UCSD-AML1 (cell line): Measurements from ENCODE around the gene ITGA5.
"Not testable (repeated sequence)": the region's sequence is repeated elsewhere in the genome, so short reads cannot be mapped to it uniquely, and the experiment has no call there.

Experiments used
- DNase-seq: peaks from one replicate; lab custom pipeline; 2025; ENCODE audit not compliant: unreplicated experiment; lab: John Stamatoyannopoulos, UW

ITGA5 gene

DNA sequence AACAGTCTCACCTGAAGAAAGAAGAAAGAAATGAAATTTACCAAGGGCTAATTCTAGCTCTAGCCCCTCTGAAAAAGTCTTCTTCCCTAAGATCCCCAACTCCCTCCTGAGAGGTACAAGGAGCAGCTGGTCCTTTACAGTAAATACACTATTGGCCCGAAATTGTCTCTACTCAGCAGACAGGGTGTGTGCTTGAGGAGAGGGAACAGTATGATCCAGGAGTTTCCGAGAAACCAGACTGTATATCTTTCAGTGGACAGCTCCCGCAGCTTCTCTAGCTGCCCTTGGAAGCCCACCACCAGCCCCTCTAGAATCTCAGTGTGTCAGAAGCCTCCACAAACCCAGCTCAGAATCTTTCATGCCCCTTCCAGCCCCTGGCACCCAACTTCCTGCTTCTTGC is 62.8 kb downstream of the ITGA5 start:
- no peak for DNase-seq

DNA sequence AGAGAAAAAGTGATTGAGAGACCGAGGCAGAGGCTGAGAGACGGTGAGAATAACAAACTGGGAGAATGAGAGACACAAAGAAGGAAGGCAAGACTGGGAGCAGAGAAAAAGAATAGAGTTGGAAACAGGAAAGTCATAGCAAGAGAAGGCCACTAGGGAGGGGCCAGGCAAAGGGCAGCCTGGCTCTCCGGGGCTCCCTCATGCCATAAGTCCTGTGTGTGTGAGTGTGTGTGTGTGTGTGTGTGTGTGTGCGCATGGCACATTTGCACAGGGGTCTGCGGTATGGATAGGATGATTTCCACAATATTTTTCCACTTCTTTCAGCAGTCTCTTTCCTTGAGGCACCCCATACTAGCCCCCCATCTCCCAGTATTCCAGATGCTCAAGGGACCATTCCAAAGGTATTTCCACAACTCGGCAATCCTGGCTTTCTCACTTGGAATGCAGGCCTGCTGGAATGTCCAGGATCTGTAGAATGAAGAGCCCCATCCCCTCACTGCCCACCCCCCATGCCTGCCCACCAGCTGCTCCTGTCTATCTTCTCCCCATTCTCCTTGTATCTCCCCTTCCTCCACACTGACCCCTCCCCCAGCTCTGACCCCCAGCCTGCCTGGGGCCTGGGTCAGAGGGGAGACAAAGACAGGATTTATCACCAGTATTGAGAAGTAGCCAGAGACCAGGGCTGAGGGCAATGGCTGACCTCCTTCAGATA is 63.8 kb downstream of the ITGA5 start:
- DNase-seq = no peak

DNA sequence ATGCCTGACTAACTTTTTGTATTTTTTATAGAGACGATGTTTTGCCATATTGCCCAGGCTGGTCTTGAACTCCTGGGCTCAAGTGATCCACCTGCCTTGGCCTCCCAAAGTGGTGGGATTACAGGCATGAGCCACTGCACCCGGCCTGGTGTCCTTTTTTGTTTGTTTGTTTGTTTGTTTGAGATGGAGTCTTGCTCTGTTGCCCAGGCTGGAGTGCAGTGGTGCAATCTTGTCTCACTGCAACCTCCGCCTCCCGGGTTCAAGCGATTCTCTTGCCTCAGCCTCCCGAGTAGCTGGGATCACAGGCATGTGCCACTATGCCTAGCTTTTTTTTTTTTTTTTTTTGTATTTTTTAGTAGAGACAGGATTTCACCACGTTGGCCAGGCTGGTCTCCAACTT is 64.8 kb downstream of the ITGA5 start:
- not testable (repeated sequence) for DNase-seq

DNA sequence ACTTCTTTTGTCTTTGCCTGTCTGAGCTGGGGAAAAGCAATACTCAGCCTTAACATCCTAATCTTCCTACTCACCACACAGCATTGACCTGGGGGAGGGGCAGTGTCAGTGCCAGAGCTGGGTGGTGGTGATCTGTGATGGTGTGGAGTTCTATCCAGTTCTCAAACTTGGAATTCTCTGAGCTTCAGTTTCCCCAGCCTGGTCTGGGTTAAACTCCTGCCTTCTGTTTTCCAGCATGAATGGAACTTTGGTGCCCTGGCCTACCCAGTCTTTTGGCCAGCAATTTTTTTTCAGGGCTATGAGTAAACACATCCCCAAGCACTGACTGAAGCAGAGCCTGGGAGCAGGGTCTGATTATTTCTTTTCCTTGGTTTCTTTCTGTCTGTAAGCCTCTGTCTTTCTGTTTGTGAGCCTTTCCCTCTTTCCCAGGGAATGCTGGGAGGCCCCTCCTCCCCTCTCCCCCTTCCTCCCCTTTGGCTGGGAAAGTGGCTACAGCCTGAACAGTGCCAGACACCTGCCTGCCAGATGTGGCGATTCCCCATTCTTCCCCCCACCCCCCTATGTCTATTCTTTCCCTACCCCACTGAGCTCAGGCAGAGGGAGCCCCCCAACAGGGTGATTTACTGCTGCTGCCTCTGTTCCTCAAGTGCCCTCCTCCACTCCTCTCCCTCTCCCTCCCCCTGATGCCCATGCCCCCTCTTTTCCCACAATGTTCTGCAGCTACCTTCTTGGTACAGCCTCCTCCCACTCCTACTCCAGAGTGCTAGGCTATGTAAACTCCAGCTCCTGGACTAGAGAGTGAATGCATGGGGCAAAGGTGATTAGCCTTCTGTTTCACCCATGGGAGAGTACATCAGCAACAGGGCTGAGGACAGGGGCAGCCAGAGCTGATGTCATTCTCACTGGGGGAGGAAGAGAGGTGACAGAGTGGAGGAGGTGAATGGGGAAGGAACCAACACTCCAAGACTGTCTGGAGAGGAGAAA is 65.9 kb downstream of the ITGA5 start:
- DNase-seq = no peak

GRCh38 chr12:54352022-54352531 is 67.0 kb downstream of the ITGA5 start:
- DNase-seq = no peak

- DNase-seq = no peak
Measured at GRCh38 chr12:54351341-54351740, 67.7 kb downstream of the ITGA5 start.

- DNase-seq = no peak
Measured at GRCh38 chr12:54350743-54351142, 68.3 kb downstream of the ITGA5 start.

GRCh38 chr12:54349679-54350078 is 69.4 kb downstream of the ITGA5 start:
- DNase-seq = no peak

- no peak for DNase-seq
Measured at GRCh38 chr12:54349036-54349435, 70.0 kb downstream of the ITGA5 start.
